ENCODE measurements around the gene BTNL8.

Gene BTNL8

DNA sequence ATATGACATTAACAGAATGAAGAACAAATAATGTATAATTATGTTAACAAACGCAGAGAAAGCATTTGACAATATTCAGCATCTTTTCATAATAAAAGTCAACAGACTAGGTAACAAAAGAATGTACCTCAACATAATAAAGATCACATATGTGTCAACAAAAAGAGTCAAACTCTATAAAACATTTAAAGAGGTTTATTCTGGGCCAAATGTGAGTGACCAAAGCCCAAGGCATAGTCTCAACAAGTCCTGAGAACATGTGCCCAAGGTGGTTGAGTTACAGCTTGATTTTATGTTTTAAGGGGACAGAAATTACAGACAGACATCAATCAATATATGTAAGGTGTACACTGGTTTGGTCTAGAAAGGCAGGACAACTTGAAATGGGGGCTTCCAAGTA, 19.4 kb downstream of the BTNL8 start:
- no peak overlapping the region for H2AFZ ChIP-seq (ENCODE audit: low read length)
- H2BK120ac ChIP-seq (ENCODE audit: low read depth, low read length): no peak overlapping the region
- H2AK5ac ChIP-seq (ENCODE audit: low read depth, low read length): no peak overlapping the region
- no peak overlapping the region for H4K8ac ChIP-seq (ENCODE audit: low read depth, low read length)
- no peak overlapping the region for H3K27ac ChIP-seq (replicated peaks; ENCODE audit: low read length)
- H3K9me3 ChIP-seq (replicated peaks in 1 of 2; ENCODE audit: control insufficient read depth in 2 of 2, insufficient read depth in 1 of 2, low read depth in 1 of 2, low read length in 2 of 2): no peaks in the 10 kb centered on the region
- DNase-seq (ENCODE audit: low spot score): no peak
- H3K9ac ChIP-seq (ENCODE audit: low read depth, low read length, poor library complexity): no peak overlapping the region
- no peaks in the 10 kb centered on the region for H3K79me1 ChIP-seq (ENCODE audit: low read depth, low read length)
- no peaks in the 10 kb centered on the region for H3K27me3 ChIP-seq (ENCODE audit: control insufficient read depth in 3 of 3, insufficient read depth in 3 of 3, low read depth in 1 of 3, low read length in 3 of 3)
- no peak overlapping the region for H3K14ac ChIP-seq (ENCODE audit: low read length)
- no CpG with 5 or more reads among the region's 1 CpG for WGBS, 2 donors (ENCODE audit: extremely low coverage in 2 of 2, insufficient read length in 2 of 2, insufficient replicate concordance in 1 of 2)
- no peak overlapping the region for H3K4ac ChIP-seq (ENCODE audit: low read length)
- H3K4me2 ChIP-seq (ENCODE audit: insufficient read depth, low read length, poor library complexity, severe bottlenecking): no peak overlapping the region
- H2BK5ac ChIP-seq (ENCODE audit: low read length): no peak overlapping the region
- H3K4me1 ChIP-seq (ENCODE audit: control insufficient read depth in 2 of 2, insufficient read depth in 1 of 2, low read depth in 1 of 2, low read length in 2 of 2): no peaks in the 10 kb centered on the region
- H4K91ac ChIP-seq (ENCODE audit: low read depth, low read length, poor library complexity): no peak overlapping the region
- no peak overlapping the region for H3K18ac ChIP-seq (ENCODE audit: low read length)
- no peaks in the 10 kb centered on the region for H3K36me3 ChIP-seq (replicated peaks in 1 of 2; ENCODE audit: control insufficient read depth in 2 of 2, insufficient read depth in 2 of 2, low read length in 2 of 2)
- H2BK12ac ChIP-seq (ENCODE audit: low read length): no peak overlapping the region
- no peak overlapping the region for H2BK15ac ChIP-seq (ENCODE audit: low read length)
- no peak overlapping the region for H3K4me3 ChIP-seq (ENCODE audit: low read length in 2 of 2)
- no peak overlapping the region for H3K23ac ChIP-seq (ENCODE audit: low read depth, low read length, poor library complexity)

DNA sequence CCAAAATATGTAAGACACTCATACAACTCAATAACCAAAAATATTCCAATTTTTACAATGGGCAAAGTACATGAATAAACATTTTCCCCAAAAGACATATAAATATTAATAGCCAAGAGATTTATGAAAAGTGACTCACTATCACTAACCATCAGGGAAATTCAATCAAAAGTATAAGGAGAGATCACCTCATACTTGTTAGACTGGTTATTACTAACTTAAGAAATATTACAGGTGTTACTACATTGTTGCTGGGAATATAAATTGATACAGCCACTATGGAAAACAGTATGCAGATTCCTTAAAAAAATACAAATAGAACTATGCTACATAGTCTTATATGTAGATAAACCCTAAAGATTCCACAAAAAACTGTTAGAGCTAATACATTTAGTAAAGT, 21.8 kb downstream of the BTNL8 start:
- Histone ChIP-seq H3K36me3 (replicated peaks in 1 of 2; ENCODE audit: control insufficient read depth in 2 of 2, insufficient read depth in 2 of 2, low read length in 2 of 2) (no peaks in the 10 kb centered on the region), H2AFZ (ENCODE audit: low read length) (no peak overlapping the region), H2BK12ac (ENCODE audit: low read length) (no peak overlapping the region), H3K9ac (ENCODE audit: low read depth, low read length, poor library complexity) (no peak overlapping the region), H3K4me1 (ENCODE audit: control insufficient read depth in 2 of 2, insufficient read depth in 1 of 2, low read depth in 1 of 2, low read length in 2 of 2) (no peaks in the 10 kb centered on the region), H3K4ac (ENCODE audit: low read length) (no peak overlapping the region), H3K14ac (ENCODE audit: low read length) (no peak overlapping the region), H3K27ac (replicated peaks; ENCODE audit: low read length) (no peak overlapping the region), H3K27me3 (ENCODE audit: control insufficient read depth in 3 of 3, insufficient read depth in 3 of 3, low read depth in 1 of 3, low read length in 3 of 3) (no peaks in the 10 kb centered on the region), H3K9me3 (replicated peaks in 1 of 2; ENCODE audit: control insufficient read depth in 2 of 2, insufficient read depth in 1 of 2, low read depth in 1 of 2, low read length in 2 of 2) (peaks cover 0 to 7% of the 10 kb centered on the region in 2 donors), H2BK120ac (ENCODE audit: low read depth, low read length) (no peak overlapping the region), H2BK15ac (ENCODE audit: low read length) (no peak overlapping the region), H3K18ac (ENCODE audit: low read length) (no peak overlapping the region), H4K91ac (ENCODE audit: low read depth, low read length, poor library complexity) (no peak overlapping the region), H3K79me1 (ENCODE audit: low read depth, low read length) (no peaks in the 10 kb centered on the region), H2AK5ac (ENCODE audit: low read depth, low read length) (no peak overlapping the region), H3K23ac (ENCODE audit: low read depth, low read length, poor library complexity) (no peak overlapping the region), H3K4me2 (ENCODE audit: insufficient read depth, low read length, poor library complexity, severe bottlenecking) (no peak overlapping the region), H4K8ac (ENCODE audit: low read depth, low read length) (no peak overlapping the region), H2BK5ac (ENCODE audit: low read length) (no peak overlapping the region), H3K4me3 (ENCODE audit: low read length in 2 of 2) (no peak overlapping the region)
- DNase-seq (ENCODE audit: low spot score): no peak

DNA sequence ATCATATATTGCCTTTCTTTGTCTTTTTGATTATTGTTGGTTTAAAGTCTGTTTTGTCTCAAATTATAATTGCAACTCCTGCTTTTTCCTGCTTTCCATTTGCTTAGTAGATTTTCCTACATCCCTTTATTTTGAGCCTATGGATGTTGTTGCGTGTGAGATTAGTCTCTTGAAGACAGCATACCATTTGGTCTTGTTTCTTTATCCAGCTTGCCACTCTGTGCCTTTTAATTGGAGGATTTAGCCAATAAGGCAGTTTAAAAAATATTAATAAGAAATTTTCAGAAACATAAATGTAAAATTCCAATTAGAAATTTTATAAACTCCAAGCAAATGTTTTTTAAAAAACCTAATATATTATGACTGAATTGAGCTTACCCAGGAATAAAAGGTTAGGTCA, 24.0 kb downstream of the BTNL8 start:
- H2AFZ ChIP-seq (ENCODE audit: low read length): no peak overlapping the region
- no peak overlapping the region for H2BK5ac ChIP-seq (ENCODE audit: low read length)
- H3K4me2 ChIP-seq (ENCODE audit: insufficient read depth, low read length, poor library complexity, severe bottlenecking): no peak overlapping the region
- H3K4me1 ChIP-seq (ENCODE audit: control insufficient read depth in 2 of 2, insufficient read depth in 1 of 2, low read depth in 1 of 2, low read length in 2 of 2): no peaks in the 10 kb centered on the region
- no peak overlapping the region for H4K91ac ChIP-seq (ENCODE audit: low read depth, low read length, poor library complexity)
- no peak overlapping the region for H2BK12ac ChIP-seq (ENCODE audit: low read length)
- H3K9me3 ChIP-seq (replicated peaks in 1 of 2; ENCODE audit: control insufficient read depth in 2 of 2, insufficient read depth in 1 of 2, low read depth in 1 of 2, low read length in 2 of 2): peaks cover 0 to 7% of the 10 kb centered on the region in 2 donors
- H3K79me1 ChIP-seq (ENCODE audit: low read depth, low read length): no peaks in the 10 kb centered on the region
- H3K36me3 ChIP-seq (replicated peaks in 1 of 2; ENCODE audit: control insufficient read depth in 2 of 2, insufficient read depth in 2 of 2, low read length in 2 of 2): no peaks in the 10 kb centered on the region
- H2BK15ac ChIP-seq (ENCODE audit: low read length): no peak overlapping the region
- WGBS, 2 donors (ENCODE audit: extremely low coverage in 2 of 2, insufficient read length in 2 of 2, insufficient replicate concordance in 1 of 2): no CpG with 5 or more reads among the region's 1 CpG
- H3K4me3 ChIP-seq (ENCODE audit: low read length in 2 of 2): no peak overlapping the region
- H4K8ac ChIP-seq (ENCODE audit: low read depth, low read length): no peak overlapping the region
- H3K14ac ChIP-seq (ENCODE audit: low read length): no peak overlapping the region
- DNase-seq (ENCODE audit: low spot score): no peak
- H3K4ac ChIP-seq (ENCODE audit: low read length): no peak overlapping the region
- H2BK120ac ChIP-seq (ENCODE audit: low read depth, low read length): no peak overlapping the region
- H3K27me3 ChIP-seq (ENCODE audit: control insufficient read depth in 3 of 3, insufficient read depth in 3 of 3, low read depth in 1 of 3, low read length in 3 of 3): no peaks in the 10 kb centered on the region
- no peak overlapping the region for H2AK5ac ChIP-seq (ENCODE audit: low read depth, low read length)
- no peak overlapping the region for H3K27ac ChIP-seq (replicated peaks; ENCODE audit: low read length)
- H3K23ac ChIP-seq (ENCODE audit: low read depth, low read length, poor library complexity): no peak overlapping the region
- H3K9ac ChIP-seq (ENCODE audit: low read depth, low read length, poor library complexity): no peak overlapping the region
- no peak overlapping the region for H3K18ac ChIP-seq (ENCODE audit: low read length)

DNA sequence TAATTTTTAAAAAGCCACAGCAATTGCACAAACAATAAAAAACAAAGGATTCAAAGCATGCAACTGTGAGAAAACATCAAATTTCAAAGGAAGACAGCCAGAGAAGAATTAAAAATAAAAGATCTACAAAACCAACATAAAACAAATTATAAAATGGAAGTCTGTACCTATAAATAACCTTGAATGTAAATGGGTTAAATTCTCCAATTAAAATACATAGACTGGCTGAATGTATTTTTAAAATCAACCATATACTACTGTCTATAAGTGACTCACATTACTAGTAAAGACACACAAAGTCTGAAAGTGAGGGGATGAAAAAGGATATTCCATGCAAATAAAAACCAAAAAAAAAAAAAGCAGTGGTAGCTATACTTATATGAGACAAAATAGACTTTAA, 33.7 kb downstream of the BTNL8 start:
- Histone ChIP-seq H3K4me1 (ENCODE audit: control insufficient read depth in 2 of 2, insufficient read depth in 1 of 2, low read depth in 1 of 2, low read length in 2 of 2) (no peaks in the 10 kb centered on the region), H3K27ac (replicated peaks; ENCODE audit: low read length) (no peak overlapping the region), H3K9me3 (replicated peaks in 1 of 2; ENCODE audit: control insufficient read depth in 2 of 2, insufficient read depth in 1 of 2, low read depth in 1 of 2, low read length in 2 of 2) (peaks cover 0 to 11% of the 10 kb centered on the region in 2 donors), H3K36me3 (replicated peaks in 1 of 2; ENCODE audit: control insufficient read depth in 2 of 2, insufficient read depth in 2 of 2, low read length in 2 of 2) (no peaks in the 10 kb centered on the region), H2BK120ac (ENCODE audit: low read depth, low read length) (no peak overlapping the region), H2BK12ac (ENCODE audit: low read length) (no peak overlapping the region), H3K23ac (ENCODE audit: low read depth, low read length, poor library complexity) (no peak overlapping the region), H4K91ac (ENCODE audit: low read depth, low read length, poor library complexity) (no peak overlapping the region), H3K18ac (ENCODE audit: low read length) (no peak overlapping the region), H2AFZ (ENCODE audit: low read length) (no peak overlapping the region), H3K4me2 (ENCODE audit: insufficient read depth, low read length, poor library complexity, severe bottlenecking) (no peak overlapping the region), H2BK15ac (ENCODE audit: low read length) (no peak overlapping the region), H3K27me3 (ENCODE audit: control insufficient read depth in 3 of 3, insufficient read depth in 3 of 3, low read depth in 1 of 3, low read length in 3 of 3) (peaks cover 0 to 2% (median 0%) of the 10 kb centered on the region in 3 experiments), H2BK5ac (ENCODE audit: low read length) (no peak overlapping the region), H3K9ac (ENCODE audit: low read depth, low read length, poor library complexity) (no peak overlapping the region), H4K8ac (ENCODE audit: low read depth, low read length) (no peak overlapping the region), H3K4ac (ENCODE audit: low read length) (no peak overlapping the region), H3K14ac (ENCODE audit: low read length) (no peak overlapping the region), H2AK5ac (ENCODE audit: low read depth, low read length) (no peak overlapping the region), H3K79me1 (ENCODE audit: low read depth, low read length) (no peaks in the 10 kb centered on the region), H3K4me3 (ENCODE audit: low read length in 2 of 2) (no peak overlapping the region)
- DNase-seq (ENCODE audit: low spot score): no peak

Data from neuronal stem cell (in vitro differentiated cells).